GM23248 (cell line): ENCODE measurements around the gene CCDC9. TPM values are rescaled to one million over a fixed set of nuclear protein-coding genes. Genes with fewer than 3 reads are reported as not detected.

Experiments used
- DNase-seq: peaks from one replicate; pipeline ENCODE4 v3.0.0-alpha.2; 2015
- H2AFZ ChIP-seq: fragments of 200-600 bp; sonication (generic); 2 replicates; pipeline ENCODE4 v1.6.1; 2016; ENCODE audit warnings: antibody characterized with exemption
- H3F3A ChIP-seq: fragments of 200-600 bp; sonication (generic); 2 replicates; pipeline ENCODE4 v1.6.1; 2016; ENCODE audit warnings: mild to moderate bottlenecking, antibody characterized with exemption, mixed run types; ENCODE audit not compliant: insufficient read depth
- H3K27ac ChIP-seq: fragments of 200-600 bp; sonication (generic); 2 replicates; pipeline ENCODE4 v1.5.1; 2016; ENCODE audit warnings: mild to moderate bottlenecking
- H3K27me3 ChIP-seq: fragments of 200-600 bp; sonication (generic); replicated peaks from 2 replicates; pipeline ENCODE4 v1.6.1; 2016; ENCODE audit warnings: mild to moderate bottlenecking; ENCODE audit not compliant: insufficient read depth
- H3K36me3 ChIP-seq: fragments of 200-600 bp; sonication (generic); 2 replicates; pipeline ENCODE4 v1.6.1; 2016; ENCODE audit warnings: low read depth, mild to moderate bottlenecking
- H3K4me1 ChIP-seq: fragments of 200-600 bp; sonication (generic); 2 replicates; pipeline ENCODE4 v1.6.1; 2016; ENCODE audit warnings: mild to moderate bottlenecking; ENCODE audit not compliant: insufficient read depth
- H3K4me2 ChIP-seq: fragments of 200-600 bp; sonication (generic); one replicate; pipeline ENCODE4 v1.6.1; 2016; ENCODE audit warnings: mild to moderate bottlenecking; ENCODE audit not compliant: unreplicated experiment
- H3K4me3 ChIP-seq: fragments of 200-600 bp; sonication (generic); 2 replicates; pipeline ENCODE4 v1.5.1; 2016; ENCODE audit warnings: mild to moderate bottlenecking
- H3K79me2 ChIP-seq: fragments of 200-600 bp; sonication (generic); 2 replicates; pipeline ENCODE4 v1.6.1; 2016; ENCODE audit warnings: mild to moderate bottlenecking; ENCODE audit not compliant: insufficient read depth
- H3K9ac ChIP-seq: fragments of 200-600 bp; sonication (generic); 2 replicates; pipeline ENCODE4 v1.6.1; 2016; ENCODE audit warnings: mild to moderate bottlenecking
- H3K9me2 ChIP-seq: fragments of 200-600 bp; sonication (generic); 2 replicates; pipeline ENCODE4 v1.6.1; 2016; ENCODE audit warnings: mixed run types, mild to moderate bottlenecking, moderate library complexity; ENCODE audit not compliant: insufficient read depth
- H3K9me3 ChIP-seq: fragments of 200-600 bp; sonication (generic); one replicate; pipeline ENCODE4 v1.6.1; 2017; ENCODE audit warnings: low read depth
- H4K20me1 ChIP-seq: fragments of 200-600 bp; sonication (generic); 2 replicates; pipeline ENCODE4 v1.6.0; 2016; ENCODE audit not compliant: insufficient read depth
- EZH2 ChIP-seq: fragments of 200-600 bp; sonication (generic); IDR thresholded peaks from 2 replicates; pipeline ENCODE4 v1.6.1; 2018; ENCODE audit warnings: antibody characterized with exemption, mild to moderate bottlenecking; ENCODE audit not compliant: insufficient read depth, poor library complexity, severe bottlenecking
- EZH2phosphoT487 ChIP-seq: fragments of 200-600 bp; sonication (generic); IDR thresholded peaks from 2 replicates; pipeline ENCODE4 v1.6.1; 2018; ENCODE audit warnings: antibody characterized with exemption, moderate library complexity, mild to moderate bottlenecking, low read depth; ENCODE audit not compliant: insufficient read depth
- WGBS, 2 experiments: methylation state at CpG; one replicate each; pipeline ENCODE4 v1.1.6; 2015 to 2017; ENCODE audit warnings: low lambda C conversion rate in 2 of 2, low coverage in 1 of 2; ENCODE audit errors: missing lambda C conversion rate in 2 of 2; 5-methylcytosine and 5-hydroxymethylcytosine counted together
- in situ Hi-C: fragments of 300-500 bp; cut with MboI; formaldehyde crosslinking; loops from 2 replicates; pipeline ENCODE4 v1.15.0; 2020
- polyA plus RNA-seq: library from polyadenylated mRNA; unstranded; fragments of >200 nt; fragmentation: Nextera tagmentation; extraction: Ambion mirVana; gene quantifications from 2 replicates; pipeline ENCODE4 v1.2.1, GENCODE V29; 2016
- total RNA-seq: library from RNA; depleted of rRNA; stranded (reverse); fragments of >200 nt; shearing (Covaris generic); gene quantifications from 2 replicates; pipeline ENCODE4 v1.2.3, GENCODE V29; 2014; rRNA removed

Gene CCDC9
- total RNA-seq: 7.3 and 11.1 TPM in 2 replicates
- polyA plus RNA-seq: 4.1 and 5.8 TPM in 2 replicates

GRCh38 chr19:47255879-47256692, at the start of gene CCDC9:
Gene CCDC9 (plus strand): TSS chr19:47256525. CDS start chr19:47258401, 1,876 bp downstream.
- H3K79me2 ChIP-seq: peaks cover 34% of the 10 kb centered on the region
- peaks cover 26% of the 10 kb centered on the region for H3F3A ChIP-seq
- H2AFZ ChIP-seq: peak within 1 kb of the TSS; percentile 88
- H3K4me2 ChIP-seq: peak within 1 kb of the TSS; percentile 88
- no peaks in the 10 kb centered on the region for H3K9me2 ChIP-seq
- peak within 1 kb of the TSS; percentile 92 for H3K27ac ChIP-seq
- peak; percentile 98 for DNase-seq
- H4K20me1 ChIP-seq: no peaks in the 10 kb centered on the region
- WGBS, 2 experiments: 18 to 20% methylated on average over 50 to 59 of the region's 60 CpGs
- H3K4me3 ChIP-seq: peak within 1 kb of the TSS; percentile 87
- H3K9ac ChIP-seq: peak within 1 kb of the TSS; percentile 92
- H3K36me3 ChIP-seq: no peaks in the 10 kb centered on the region
- peaks cover 35% of the 10 kb centered on the region for H3K4me1 ChIP-seq
- TF ChIP-seq EZH2phosphoT487: no peak
- no peak for TF ChIP-seq EZH2
- H3K9me3 ChIP-seq: no peaks in the 10 kb centered on the region
- in situ Hi-C loops: no loop called here
- H3K27me3 ChIP-seq: no peaks in the 10 kb centered on the region

DNA sequence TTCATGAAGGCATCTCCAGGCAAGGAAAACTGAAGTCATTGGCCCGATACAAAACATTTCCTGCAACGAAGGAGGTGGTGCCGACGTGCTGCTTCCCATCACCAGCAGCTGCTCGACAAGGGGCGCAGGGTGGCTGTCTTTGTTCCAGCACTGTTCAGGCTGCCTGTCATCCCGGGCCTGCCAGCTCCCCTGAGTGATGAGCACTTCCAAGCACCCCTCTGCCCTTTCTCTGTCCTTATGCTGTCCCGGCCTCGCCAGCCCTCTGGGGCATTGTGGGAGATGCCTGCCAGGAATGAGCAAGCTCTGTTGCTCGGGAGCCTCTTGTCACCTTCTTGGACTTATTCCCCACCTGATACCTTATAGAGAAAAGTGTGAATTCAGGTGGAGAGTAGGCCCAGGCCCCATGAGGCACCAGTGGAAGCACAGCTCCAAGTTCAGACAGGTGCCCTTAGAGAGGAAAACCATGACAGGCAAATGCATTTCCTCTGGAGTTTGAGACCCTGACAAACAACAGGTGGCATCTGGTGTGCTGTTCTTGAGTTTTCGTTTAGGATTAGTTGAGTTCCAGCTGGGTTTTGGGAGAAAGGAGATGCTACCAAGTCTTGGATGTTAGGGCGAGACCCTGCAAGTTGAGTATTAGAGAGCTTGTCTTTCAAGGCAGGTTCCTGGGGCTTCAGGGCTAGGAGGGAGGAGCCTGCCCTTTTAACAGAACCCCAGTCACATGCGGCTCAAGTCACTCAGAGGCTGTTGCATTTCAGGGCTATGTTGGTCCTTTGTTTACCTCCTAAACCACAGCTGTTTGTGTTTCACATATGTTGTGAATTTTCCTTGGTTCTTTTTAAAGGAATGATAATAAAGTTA, 46.8 kb upstream of the CCDC9 start:
- Histone ChIP-seq H3K9me3 (no peaks in the 10 kb centered on the region), H3K9ac (peak overlapping the region; percentile 69), H3K4me2 (no peak overlapping the region), H3K9me2 (no peaks in the 10 kb centered on the region), H3K4me1 (0 out of 2 replicates have a peak, but pooled peaks cover 5% of the 10 kb centered on the region), H2AFZ (no peak overlapping the region), H3K79me2 (no peaks in the 10 kb centered on the region), H3K4me3 (no peak overlapping the region), H3K27ac (peak overlapping the region; percentile 70), H3F3A (peaks cover 28% of the 10 kb centered on the region; the same call in 1 of the 2 replicates), H3K27me3 (no peaks in the 10 kb centered on the region), H4K20me1 (no peaks in the 10 kb centered on the region), H3K36me3 (peaks cover 11% of the 10 kb centered on the region; the same call in 1 of the 2 replicates)
- no peak for DNase-seq
- in situ Hi-C loops: no loop called here
- 74 to 76% methylated on average over 12 to 13 of the region's 13 CpGs for WGBS, 2 experiments
- TF ChIP-seq EZH2: no peak
- TF ChIP-seq EZH2phosphoT487: no peak

DNA sequence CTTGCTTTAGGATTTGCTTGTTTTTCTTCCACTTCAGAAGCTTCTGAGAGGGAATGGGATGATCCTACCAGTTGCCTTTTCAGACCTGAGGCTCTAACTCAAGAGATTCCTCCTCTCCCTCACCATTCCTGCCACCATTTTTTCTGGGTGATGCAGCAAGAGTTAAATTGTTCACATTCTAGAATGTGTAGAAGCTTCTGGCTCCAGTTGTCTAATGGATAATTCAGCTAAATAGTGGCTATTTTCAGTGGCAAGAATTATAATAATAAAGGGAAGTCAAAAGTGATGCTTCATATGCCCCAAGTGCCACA, 46.2 kb upstream of the CCDC9 start:
- in situ Hi-C loops: no loop called here
- H3K36me3 ChIP-seq: peaks cover 11% of the 10 kb centered on the region; the same call in 1 of the 2 replicates
- no peak overlapping the region for H3K4me3 ChIP-seq
- H3K27me3 ChIP-seq: no peaks in the 10 kb centered on the region
- no peaks in the 10 kb centered on the region for H3K9me2 ChIP-seq
- H4K20me1 ChIP-seq: no peaks in the 10 kb centered on the region
- DNase-seq: no peak
- no peak overlapping the region for H2AFZ ChIP-seq
- H3K79me2 ChIP-seq: no peaks in the 10 kb centered on the region
- no peak overlapping the region for H3K4me2 ChIP-seq
- H3K9ac ChIP-seq: peak overlapping the region; percentile 69
- peak overlapping the region; percentile 70 for H3K27ac ChIP-seq
- H3K4me1 ChIP-seq: 0 out of 2 replicates have a peak, but pooled peaks cover 5% of the 10 kb centered on the region
- TF ChIP-seq EZH2: no peak
- no peak for TF ChIP-seq EZH2phosphoT487
- no peaks in the 10 kb centered on the region for H3K9me3 ChIP-seq
- H3F3A ChIP-seq: peaks cover 28% of the 10 kb centered on the region; the same call in 1 of the 2 replicates

DNA sequence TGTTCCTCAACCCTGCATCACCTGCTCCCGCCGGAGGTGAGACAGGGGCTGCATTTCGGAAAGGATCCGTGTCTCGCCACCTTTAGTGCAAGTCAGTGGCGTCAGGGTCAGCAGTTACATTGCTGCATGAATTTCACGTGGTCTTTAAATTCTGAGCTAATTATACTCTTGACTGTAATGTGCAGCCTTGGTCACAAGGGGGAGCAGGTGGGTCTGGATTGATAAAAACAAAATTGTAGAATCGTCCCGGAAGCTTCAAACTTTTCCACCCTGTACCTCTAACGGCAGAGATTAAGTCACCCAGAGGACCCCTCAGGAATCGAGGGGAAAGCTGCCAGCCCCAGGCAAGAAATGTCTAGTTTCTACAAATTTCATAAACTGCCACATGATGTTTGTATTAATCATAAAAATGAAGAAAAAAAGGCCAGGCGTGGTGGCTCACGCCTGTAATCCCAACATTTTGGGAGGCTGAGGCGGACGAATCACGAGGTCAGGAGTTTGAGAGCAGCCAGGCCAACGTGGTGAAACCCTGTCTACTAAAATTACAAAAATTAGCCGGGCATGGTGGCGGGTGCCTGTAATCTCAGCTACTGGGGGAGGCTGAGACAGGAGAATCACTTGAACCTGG, 45.5 kb upstream of the CCDC9 start:
- DNase-seq: peak; percentile 82
- Histone ChIP-seq H3K9me3 (no peaks in the 10 kb centered on the region), H3F3A (peaks cover 28% of the 10 kb centered on the region; the same call in 1 of the 2 replicates), H3K36me3 (peaks cover 11% of the 10 kb centered on the region; the same call in 1 of the 2 replicates), H3K4me2 (peak overlapping the region; percentile 27), H3K4me1 (0 out of 2 replicates have a peak, but pooled peaks cover 5% of the 10 kb centered on the region), H2AFZ (peak overlapping the region; percentile 70), H3K4me3 (no peak overlapping the region), H3K27ac (peak overlapping the region; percentile 70), H3K27me3 (no peaks in the 10 kb centered on the region), H3K79me2 (no peaks in the 10 kb centered on the region), H3K9ac (peak overlapping the region; percentile 69), H4K20me1 (no peaks in the 10 kb centered on the region), H3K9me2 (no peaks in the 10 kb centered on the region)
- in situ Hi-C loops: no loop called here
- TF ChIP-seq EZH2phosphoT487: no peak
- no peak for TF ChIP-seq EZH2
- WGBS, 2 experiments: 30 to 31% methylated on average over 19 of the region's 19 CpGs
